NCI-H748 (cell line): ENCODE results near the gene HPS6.
"Not testable (repeated sequence)": the region's sequence is repeated elsewhere in the genome, so short reads cannot be mapped to it uniquely, and the experiment has no call there.

Experiments used
- DNase-seq: peaks from one replicate; lab custom pipeline; 2025; ENCODE audit not compliant: unreplicated experiment; lab: John Stamatoyannopoulos, UW

The HPS6 gene

GRCh38 chr10:102064868-102065560 is at the start of gene HPS6:
HPS6 (plus strand) TSS chr10:102065349; CDS start chr10:102065475, 126 bp downstream.
- peak; percentile 90 for DNase-seq

GRCh38 chr10:102016416-102016815 is 48.7 kb upstream of the HPS6 start:
- DNase-seq = no peak

- DNase-seq = no peak
Observed at GRCh38 chr10:102017295-102017694, 47.9 kb upstream of the HPS6 start.

- DNase-seq = no peak
Observed at GRCh38 chr10:102020938-102021337, 44.2 kb upstream of the HPS6 start.

- DNase-seq = no peak
Observed at GRCh38 chr10:102024799-102025198, 40.4 kb upstream of the HPS6 start.

- DNase-seq = no peak
Observed at GRCh38 chr10:102027261-102027660, 37.9 kb upstream of the HPS6 start.

- no peak for DNase-seq
Observed at GRCh38 chr10:102033787-102034186, 31.4 kb upstream of the HPS6 start.

- not testable (repeated sequence) for DNase-seq
Observed at GRCh38 chr10:102035807-102036206, 29.3 kb upstream of the HPS6 start.

GRCh38 chr10:102038410-102038809 is 26.7 kb upstream of the HPS6 start:
- no peak for DNase-seq

GRCh38 chr10:102040305-102041050 is 24.7 kb upstream of the HPS6 start:
- DNase-seq = no peak

GRCh38 chr10:102045292-102045691 is 19.9 kb upstream of the HPS6 start:
- DNase-seq = no peak

- no peak for DNase-seq
Observed at GRCh38 chr10:102046095-102046494, 19.1 kb upstream of the HPS6 start.

GRCh38 chr10:102054881-102055646 is 10.1 kb upstream of the HPS6 start:
- DNase-seq = peak; percentile 48

GRCh38 chr10:102055647-102056419 is 9.3 kb upstream of the HPS6 start, which contains the start of gene ARMH3:
ARMH3 (minus strand) TSS chr10:102056173; CDS start chr10:102040114, 16,059 bp downstream.
- DNase-seq = peak; percentile 97

GRCh38 chr10:102059987-102060386 is 5.2 kb upstream of the HPS6 start:
- DNase-seq = no peak

GRCh38 chr10:102064503-102064867 is 664 bp upstream of the HPS6 start:
- DNase-seq = no peak

- peak; percentile 46 for DNase-seq
Observed at GRCh38 chr10:102065561-102066398, 631 bp downstream of the HPS6 start.

GRCh38 chr10:102066399-102067088 is 1.4 kb downstream of the HPS6 start:
- no peak for DNase-seq
